LNCaP clone FGC (cell line): ENCODE measurements around the gene CMTM4.
"Not testable (repeated sequence)": the region's sequence is repeated elsewhere in the genome, so short reads cannot be mapped to it uniquely, and the experiment has no call there.

Experiments
- DNase-seq: peaks from one replicate; pipeline ENCODE4 v3.0.0-alpha.2; 2011; ENCODE audit warnings: low read depth
- H3K4me3 ChIP-seq: 2 replicates; pipeline ENCODE4 v1.5.1; 2011; ENCODE audit warnings: mild to moderate bottlenecking, low read depth, low read length, control low read depth
- TF ChIP-seq, protein P1 (sequence below): IDR thresholded peaks from 2 replicates; pipeline ENCODE4 v1.5.1; 2012; ENCODE audit warnings: mild to moderate bottlenecking; ENCODE audit not compliant: control insufficient read depth, insufficient read depth; ENCODE audit errors: extremely low read depth

Gene CMTM4

GRCh38 chr16:66635406-66635805, 61.1 kb downstream of the CMTM4 start:
- no peak for DNase-seq
- TF ChIP-seq, protein P1, sequence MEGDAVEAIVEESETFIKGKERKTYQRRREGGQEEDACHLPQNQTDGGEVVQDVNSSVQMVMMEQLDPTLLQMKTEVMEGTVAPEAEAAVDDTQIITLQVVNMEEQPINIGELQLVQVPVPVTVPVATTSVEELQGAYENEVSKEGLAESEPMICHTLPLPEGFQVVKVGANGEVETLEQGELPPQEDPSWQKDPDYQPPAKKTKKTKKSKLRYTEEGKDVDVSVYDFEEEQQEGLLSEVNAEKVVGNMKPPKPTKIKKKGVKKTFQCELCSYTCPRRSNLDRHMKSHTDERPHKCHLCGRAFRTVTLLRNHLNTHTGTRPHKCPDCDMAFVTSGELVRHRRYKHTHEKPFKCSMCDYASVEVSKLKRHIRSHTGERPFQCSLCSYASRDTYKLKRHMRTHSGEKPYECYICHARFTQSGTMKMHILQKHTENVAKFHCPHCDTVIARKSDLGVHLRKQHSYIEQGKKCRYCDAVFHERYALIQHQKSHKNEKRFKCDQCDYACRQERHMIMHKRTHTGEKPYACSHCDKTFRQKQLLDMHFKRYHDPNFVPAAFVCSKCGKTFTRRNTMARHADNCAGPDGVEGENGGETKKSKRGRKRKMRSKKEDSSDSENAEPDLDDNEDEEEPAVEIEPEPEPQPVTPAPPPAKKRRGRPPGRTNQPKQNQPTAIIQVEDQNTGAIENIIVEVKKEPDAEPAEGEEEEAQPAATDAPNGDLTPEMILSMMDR: no peak
- H3K4me3 ChIP-seq: no peak overlapping the region

- H3K4me3 ChIP-seq: no peak overlapping the region
- DNase-seq: no peak
- TF ChIP-seq, protein P1: no peak
Measured at GRCh38 chr16:66634527-66635196, 61.9 kb downstream of the CMTM4 start.

- H3K4me3 ChIP-seq, DNase-seq: not testable (repeated sequence)
Measured at GRCh38 chr16:66631558-66631957, 65.0 kb downstream of the CMTM4 start.

DNA sequence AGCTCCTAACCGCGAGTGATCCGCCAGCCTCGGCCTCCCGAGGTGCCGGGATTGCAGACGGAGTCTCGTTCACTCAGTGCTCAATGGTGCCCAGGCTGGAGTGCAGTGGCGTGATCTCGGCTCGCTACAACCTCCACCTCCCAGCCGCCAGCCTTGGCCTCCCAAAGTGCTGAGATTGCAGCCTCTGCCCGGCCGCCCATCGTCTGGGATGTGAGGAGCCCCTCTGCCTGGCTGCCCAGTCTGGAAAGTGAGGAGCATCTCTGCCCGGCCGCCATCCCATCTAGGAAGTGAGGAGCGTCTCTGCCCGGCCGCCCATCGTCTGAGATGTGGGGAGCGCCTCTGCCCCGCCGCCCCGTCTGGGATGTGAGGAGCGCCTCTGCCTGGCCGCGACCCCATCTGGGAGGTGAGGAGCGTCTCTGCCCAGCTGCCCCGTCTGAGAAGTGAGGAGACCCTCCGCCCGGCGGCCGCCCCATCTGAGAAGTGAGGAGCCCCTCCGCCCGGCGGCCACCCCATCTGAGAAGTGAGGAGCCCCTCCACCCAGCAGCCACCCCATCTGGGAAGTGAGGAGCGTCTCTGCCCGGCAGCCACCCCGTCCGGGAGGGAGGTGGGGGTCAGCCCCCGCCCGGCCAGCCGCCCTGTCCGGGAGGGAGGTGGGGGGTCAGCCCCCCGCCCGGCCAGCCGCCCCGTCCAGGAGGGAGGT, 65.8 kb downstream of the CMTM4 start:
- not testable (repeated sequence) for H3K4me3 ChIP-seq, DNase-seq

GRCh38 chr16:66629856-66630255, 66.7 kb downstream of the CMTM4 start:
- TF ChIP-seq, protein P1: no peak
- DNase-seq: no peak
- H3K4me3 ChIP-seq: no peak overlapping the region

- not testable (repeated sequence) for DNase-seq, H3K4me3 ChIP-seq
Measured at GRCh38 chr16:66627611-66628378, 68.7 kb downstream of the CMTM4 start.

DNA sequence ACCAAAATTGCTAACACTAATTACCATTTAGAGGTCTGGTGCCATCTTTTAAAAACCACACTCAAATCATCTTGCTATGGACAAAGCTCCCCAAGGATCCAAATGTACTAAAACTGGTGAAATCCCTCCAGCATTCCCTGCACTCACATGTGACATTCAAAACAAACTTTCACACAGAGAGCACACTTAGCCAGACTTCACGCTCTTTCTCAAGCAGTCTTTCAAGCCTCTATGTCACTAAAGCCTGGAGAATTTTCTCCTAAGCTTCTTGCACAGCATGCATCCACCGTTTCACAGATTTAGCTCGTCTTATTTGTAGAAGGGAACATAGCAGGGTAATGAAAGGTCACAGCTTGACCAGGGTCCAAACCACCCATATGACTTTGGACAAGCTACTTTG, 72.8 kb downstream of the CMTM4 start:
- TF ChIP-seq, protein P1: no peak
- H3K4me3 ChIP-seq: no peak overlapping the region
- no peak for DNase-seq

GRCh38 chr16:66622863-66623262, 73.7 kb downstream of the CMTM4 start:
- H3K4me3 ChIP-seq: no peak overlapping the region
- no peak for DNase-seq
- TF ChIP-seq, protein P1: no peak
